Measurements from ENCODE around the gene PTPN14.

GRCh38 chr1:214587165-214587564 is 35.8 kb upstream of the PTPN14 start:
- no peak for TF ChIP-seq POLR2A (IDR thresholded peaks at IDR 0.05)
- TF ChIP-seq CTCF (IDR thresholded peaks at IDR 0.05), result no peak

All from lower leg skin (tissue), 3 donors.